T-helper 9 cell (primary cell): ENCODE results near the gene C19orf81.
"Not testable (repeated sequence)": the region's sequence is repeated elsewhere in the genome, so short reads cannot be mapped to it uniquely, and the experiment has no call there.

Experiments
- DNase-seq: peaks from one replicate; pipeline ENCODE4 v3.0.0-alpha.2; 2020
- total RNA-seq, 2 donors: gene quantifications; one replicate each; lab custom pipeline; 2026; lab: John Stamatoyannopoulos, UW

The C19orf81 gene
- total RNA-seq, result 0 reads per million in 2 donors

DNA sequence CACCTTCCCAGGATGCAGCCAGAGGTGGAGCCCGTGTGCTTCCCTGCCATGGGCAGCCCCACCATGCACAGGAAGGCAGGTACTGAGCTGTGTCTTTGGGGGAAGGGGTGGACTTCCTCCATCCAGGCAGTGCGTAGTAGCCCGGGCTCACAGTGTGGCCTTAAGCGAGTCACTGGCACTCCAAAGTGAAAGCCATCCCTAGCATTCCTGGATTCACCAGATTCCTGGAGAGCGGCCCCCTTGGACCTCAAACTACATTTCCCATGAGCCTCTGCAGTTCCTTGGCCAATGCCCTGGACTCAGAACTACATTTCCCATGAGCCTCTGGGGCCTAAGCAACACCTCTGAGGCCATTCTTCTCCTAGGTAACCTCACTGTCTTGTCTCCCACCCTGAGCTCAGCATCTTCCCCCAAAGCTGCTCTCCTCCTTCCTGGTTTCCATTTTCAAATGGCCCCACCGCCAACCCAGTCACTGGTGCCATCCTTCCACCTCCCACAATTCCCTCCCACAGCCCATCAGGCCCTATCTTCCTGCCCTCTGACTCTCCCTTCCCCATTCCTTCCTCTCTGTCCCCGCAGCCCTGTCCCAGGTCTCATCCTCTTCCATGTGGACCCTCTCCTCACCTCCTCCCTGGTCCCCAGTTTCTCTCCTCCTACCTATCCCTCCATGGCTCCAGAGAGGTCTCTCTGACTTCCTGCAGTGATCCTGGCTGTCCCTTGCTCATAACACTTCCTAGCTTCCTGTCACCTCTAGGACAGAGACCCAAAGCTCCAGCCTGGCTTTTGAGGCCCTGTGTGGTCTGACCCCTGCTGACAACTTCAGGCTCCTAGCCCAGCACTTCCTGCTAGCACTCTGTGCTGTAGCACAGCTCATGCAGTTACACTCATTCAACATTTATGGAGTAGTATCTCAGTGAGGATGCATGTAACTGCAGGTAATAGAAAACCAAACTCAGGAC, at the start of gene C19orf81:
TSS of gene C19orf81 (plus strand) at position 13 of the 959 bp plus-strand sequence. CDS start at position 13, 0 bp downstream.
- no peak for DNase-seq

DNA sequence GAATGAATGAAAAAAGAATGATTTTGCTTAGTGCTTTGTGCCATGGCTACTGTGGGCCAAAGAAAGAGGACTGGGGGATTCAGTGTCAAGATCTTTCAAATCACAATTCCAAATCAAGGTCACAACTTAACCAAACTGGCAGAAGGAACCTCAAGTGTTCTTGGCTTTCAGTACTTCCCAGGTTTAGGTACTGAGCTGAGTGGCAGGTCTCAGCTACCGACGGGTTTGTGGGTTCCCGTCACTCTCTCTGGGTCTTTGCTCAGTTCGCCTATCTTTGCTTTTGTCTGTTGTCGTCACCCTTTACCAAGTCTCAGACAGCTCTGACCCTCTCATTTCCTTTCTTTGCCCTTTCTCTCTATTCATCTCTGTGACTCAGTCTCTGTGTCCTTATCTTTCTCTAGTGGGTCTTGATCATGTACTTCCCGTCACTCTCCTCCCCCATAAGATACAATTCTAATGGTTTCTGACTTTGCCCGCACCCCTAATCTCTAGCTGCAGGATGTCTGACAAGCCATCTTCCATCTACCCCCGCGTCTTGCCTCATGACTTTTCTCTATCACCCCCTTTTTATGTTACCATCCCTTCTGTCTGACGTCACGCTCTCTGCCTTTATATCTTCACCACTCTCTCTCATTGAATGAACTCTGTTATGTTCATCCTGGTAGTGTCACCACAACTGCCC, 47.7 kb upstream of the C19orf81 start:
- DNase-seq, result no peak

DNA sequence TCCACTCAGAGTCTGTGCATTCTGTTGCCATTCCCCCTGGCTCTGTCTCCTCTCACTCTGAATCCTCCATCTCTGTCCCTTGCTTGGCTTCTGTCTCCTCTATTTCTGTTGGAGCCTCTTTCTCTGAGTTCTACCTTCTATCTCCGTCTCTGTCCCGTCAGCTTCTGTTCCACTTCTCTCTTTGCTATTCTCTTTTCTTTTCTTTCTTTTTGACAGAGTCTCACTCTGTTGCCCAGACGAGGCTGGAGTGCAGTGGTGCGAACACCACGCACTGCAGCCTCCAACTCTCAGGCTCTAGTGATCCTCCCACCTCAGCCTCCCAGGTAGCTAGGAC, 47.2 kb upstream of the C19orf81 start:
- no peak for DNase-seq

DNA sequence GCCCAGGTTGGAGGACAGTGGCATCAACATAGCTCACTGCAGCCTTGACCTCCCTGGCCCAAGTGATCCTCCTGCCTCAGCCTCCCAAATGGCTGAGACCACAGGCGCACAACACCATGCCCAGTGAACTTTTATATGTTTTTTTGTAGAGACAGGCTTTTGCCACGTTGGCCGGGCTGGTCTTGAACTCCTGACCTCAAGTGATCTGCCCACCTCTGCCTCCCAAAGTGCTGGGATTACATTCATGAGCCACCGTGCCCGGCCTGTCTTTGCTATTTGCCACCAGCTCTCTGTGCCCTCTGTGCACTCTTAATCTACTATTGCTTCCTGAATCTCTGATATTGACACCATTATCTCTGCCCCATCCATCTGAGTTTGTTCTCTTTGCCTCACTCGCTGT, 46.7 kb upstream of the C19orf81 start:
- no peak for DNase-seq

DNA sequence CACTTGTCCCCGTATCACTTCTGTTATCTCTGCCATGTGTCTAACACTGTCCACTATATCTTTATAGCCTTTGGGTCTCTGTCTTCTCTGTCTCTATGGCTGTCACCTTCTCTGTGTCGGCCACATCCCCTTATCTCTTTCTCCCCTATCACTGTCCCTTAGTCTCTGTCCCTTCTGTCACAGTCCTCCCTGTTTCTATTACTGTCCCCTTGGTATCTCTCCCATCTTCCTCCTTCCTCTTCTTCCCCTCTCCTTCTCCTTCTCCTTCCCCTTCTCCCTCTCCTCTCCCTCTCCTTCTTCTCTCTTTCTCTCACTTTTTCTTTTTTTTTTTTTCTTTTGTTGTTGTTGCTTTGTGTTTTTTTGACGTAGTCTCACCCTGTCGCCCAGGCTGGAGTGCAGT, 46.3 kb upstream of the C19orf81 start:
- DNase-seq, result no peak

DNA sequence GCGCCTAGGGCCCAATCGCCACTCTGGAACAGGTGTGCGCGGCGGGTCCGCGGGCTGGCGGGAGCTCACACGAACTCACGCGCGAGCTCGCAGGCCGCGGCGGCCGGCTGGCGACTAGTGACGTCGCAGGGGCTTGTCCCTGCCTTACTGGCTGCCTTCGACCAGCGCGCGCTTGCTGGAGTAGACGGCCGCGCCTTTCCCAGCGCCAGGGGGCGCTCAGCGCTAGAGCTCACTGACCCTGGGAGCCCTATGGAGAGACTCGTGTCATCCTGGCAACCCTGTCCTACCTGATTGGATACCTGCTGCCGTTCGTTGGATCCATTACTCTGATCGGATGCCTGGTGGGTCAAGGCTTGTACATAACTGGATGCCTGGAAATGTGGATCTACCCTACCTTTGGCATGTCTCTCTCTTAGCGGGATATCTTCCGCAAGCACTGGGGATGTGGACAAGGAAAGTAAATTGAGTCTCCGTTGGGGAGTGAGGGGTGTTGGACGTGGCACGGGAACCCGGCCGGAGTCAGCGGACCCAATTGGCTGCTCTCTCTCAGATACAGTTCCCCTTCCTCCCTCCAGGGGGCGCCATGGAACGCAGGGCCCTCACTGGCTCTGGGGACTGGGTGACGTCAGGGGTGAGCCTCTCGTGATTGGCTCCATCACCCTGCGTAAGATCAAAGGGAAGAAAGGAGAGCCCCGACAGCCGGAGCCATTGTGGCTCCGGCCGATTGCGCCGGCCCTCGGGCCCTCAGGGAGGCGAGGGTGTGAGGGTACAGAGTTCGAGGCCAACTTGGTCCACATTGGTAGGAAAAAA, 44.8 kb upstream of the C19orf81 start:
- DNase-seq, result not testable (repeated sequence)

DNA sequence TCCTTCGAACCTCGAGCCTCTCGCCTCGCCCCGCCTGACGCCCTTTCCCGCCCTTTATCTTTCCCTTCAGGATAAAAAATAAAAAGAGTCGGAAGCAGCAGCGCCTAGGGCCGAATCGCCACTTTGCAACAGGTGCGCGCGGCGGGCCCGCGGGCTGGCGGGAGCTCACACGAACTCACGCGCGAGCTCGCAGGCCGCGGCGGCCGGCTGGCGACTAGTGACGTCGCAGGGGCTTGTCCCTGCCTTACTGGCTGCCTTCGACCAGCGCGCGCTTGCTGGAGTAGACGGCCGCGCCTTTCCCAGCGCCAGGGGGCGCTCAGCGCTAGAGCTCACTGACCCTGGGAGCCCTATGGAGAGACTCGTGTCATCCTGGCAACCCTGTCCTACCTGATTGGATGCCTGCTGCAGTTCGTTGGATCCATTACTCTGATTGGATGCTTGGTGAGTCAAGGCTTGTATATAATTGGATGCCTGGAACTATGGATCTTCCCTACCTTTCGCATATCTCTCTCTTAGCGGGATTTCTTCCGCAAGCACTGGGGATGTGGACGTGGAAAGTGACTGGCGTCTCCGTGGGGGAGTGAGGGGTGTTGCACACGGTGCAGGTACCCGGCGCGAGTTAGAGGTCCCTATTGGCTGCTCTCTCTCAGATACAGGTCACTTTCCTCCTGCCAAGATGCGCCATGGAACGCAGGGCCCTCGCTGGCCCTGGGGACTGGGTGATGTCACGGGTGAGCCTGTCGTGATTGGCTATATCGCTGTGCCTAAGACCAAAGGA, 43.0 kb upstream of the C19orf81 start:
- not testable (repeated sequence) for DNase-seq

DNA sequence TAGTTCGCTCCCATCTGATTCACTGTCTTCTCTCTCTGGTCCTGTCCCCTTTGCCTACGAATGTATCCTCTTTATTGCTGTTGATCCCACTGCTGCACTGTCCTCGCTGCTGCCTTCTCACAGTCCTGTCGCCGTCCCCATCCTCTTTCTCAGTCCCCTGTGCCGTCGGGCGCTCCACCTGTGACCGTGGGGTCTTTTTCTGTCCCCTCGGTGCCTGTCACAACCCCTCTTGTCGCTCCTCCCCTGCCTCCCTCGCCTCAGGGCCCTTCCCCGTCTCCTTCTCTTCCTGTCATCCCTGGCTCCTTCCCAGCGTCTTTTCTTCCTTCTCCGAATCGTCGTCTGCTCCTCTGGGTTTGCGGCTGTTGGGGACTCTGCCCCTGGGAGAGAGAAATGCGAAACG, 41.9 kb upstream of the C19orf81 start:
- no peak for DNase-seq

DNA sequence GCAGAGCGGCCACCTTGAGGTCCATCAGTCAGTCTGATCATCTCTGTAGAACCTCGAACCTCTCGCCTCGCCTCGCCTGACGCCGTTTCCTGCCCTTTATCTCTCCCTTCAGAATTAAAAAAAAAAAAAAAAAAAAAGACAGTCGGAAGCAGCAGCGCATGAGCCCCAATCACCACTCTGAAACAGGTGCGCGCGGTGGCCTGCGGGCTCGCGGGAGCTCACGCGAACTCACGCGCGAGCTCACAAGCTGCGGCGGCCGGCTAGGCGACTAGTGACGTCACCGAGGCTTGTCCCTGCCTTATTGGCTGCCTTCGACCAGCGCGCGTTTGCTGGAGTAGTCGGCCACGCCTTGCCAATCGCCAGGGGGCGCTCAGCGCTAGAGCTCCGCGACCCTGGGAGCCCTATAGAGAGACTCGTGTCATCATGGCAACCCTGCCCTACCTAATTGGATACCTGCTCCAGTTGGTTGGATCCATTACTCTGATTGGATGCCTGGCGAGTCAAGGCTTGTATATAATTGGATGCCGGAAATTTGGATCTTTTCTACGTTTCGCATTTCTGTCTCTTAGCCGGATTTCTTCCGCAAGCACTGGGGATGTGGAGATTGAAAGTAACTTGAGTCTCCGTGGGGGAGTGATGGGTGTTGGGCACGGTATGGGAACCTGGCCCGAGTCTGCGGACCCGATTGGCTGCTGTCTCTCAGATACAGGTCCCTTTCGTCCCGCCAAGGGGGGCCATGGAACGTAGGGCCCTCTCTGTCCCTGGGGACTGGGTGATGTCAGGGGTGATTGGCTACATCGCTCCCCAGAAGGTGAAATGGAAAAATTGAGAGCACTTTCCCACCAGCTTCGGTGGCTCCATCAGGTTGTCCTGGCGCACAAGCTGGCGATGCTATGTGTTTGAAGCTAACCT, 41.1 kb upstream of the C19orf81 start:
- peak; percentile 22 for DNase-seq

DNA sequence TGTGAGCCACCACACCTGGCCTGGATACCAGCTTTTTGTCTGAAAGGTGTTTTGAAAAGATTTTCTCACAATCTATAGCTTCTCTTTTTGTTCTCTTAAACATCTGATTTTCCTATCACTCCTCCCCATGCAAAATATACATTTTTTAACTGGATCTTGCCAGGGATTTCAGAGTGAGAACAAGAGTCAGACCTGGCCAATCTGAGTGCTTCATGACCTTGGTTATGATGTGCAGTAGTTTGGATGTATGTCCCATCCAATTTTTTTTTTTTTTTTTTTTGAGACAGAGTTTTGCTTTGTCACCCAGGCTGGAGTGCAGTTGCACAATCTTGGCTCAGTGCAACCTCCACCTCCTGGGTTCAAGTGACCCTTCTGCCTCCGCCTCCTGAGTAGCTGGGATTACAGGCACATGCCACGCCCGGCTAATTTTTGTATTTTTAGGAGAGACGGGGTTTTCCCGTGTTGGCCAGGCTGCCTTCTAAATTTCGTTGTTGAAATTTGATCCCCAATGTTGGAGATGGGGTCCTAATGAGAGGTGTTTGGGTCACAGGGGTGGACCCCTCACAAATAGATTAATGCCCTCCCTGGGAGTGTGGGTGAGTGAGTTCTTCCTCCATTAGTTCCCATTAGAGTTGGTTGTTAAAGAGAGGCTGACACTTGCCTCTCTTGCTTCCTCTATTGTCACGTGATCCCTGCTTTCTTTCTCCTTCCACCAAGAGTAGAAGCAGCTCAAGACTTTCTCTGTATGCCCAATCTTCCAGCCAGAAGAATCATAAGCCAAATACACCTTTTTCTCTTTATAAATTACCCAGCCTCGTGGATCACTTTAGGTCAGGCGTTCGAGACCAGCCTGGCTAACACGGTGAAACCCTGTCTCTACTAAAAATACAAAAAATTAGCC, 36.5 kb upstream of the C19orf81 start:
- not testable (repeated sequence) for DNase-seq

DNA sequence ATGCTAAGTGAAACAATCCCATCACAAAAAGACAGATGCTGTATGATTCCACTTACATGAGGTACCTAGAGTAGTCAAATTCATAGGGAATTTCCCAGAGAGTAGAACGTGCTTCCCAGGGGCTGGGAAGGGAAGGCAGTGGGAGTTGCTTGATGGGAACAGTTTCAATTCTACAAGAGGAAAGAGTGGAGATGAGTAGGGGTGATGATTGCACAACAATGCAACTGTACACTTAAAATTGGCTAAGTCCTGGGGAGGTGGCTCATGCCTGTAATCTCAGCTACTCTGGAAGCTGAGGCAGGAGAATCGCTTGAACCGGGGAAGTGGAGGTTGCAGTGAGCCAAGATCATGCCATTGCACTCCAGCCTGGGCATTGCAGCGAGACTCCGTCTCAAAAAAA, 30.9 kb upstream of the C19orf81 start:
- not testable (repeated sequence) for DNase-seq

DNA sequence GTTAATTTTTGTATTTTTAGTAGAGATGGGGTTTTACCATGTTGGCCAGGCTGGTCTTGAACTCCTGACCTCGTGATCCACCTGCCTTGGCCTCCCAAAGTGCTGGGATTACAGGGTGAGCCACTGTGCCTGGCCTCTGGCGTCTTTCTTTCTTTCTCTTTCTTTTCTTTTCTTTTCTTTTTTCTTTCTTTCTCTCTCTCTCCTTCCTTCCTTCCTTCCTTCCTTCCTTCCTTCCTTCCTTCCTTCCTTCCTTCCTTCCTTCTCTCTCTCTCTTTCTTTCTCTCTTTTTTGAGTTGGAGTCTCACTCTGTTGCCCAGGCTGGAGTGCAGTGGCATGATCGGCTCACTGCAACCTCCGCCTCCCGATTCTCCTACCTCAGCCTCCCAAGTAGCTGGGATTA, 30.1 kb upstream of the C19orf81 start:
- DNase-seq, result not testable (repeated sequence)

DNA sequence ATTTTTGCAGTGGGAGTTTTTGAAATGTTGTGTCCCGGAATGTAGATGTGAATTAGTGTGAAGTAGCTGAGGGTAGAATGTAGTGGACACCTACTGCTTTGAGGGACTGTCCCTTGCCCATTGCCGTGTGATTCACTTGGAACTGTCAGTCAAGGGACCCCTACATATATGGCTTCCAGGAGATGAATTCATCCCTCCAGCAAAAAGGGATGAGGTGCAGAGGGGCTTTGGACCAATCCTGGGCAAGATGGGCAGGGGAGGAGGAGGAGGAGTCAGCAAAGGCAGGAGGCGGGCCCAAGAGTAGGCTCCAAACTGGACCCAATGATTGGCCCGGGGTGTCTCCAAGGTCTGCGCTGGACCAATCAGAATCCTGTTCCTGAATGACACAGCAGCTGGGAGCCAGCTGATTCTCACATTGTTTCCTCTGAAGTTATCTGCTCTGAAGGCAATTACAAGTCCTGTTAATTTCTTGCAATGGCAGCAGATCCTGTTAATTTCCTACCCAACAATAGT, 28.8 kb upstream of the C19orf81 start:
- DNase-seq, result not testable (repeated sequence)

DNA sequence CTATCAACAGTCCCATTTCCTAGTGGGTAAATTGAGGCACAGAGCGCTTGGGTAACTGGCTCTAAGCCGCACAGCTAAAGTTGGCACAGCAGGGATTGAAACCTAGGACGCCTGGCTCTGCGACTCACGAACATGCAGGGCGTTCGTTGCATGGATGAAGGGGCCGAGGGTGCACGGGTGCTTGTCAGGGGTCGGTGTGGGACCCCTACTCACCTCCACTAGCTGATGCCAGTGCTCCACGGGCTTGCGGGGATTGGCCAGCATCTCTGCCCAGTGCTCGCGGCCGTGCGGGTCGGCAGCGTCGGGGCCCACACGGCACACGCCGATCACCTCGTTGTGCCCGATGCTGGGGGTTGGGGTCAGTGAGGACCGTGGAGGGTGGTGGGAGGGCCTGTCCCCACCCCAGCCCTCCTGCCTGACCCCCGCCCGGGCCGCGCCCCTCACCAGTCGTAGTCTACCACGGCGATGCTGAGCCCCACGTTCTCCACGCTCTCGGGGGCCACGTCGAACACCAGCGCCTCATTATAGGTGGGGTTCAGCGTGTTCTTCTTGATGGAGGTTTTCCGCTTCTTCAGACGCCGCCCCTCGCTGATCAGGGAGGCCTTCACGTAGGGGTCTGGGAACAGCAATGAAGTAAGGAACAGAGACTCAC, 24.2 kb upstream of the C19orf81 start:
- DNase-seq, result no peak

DNA sequence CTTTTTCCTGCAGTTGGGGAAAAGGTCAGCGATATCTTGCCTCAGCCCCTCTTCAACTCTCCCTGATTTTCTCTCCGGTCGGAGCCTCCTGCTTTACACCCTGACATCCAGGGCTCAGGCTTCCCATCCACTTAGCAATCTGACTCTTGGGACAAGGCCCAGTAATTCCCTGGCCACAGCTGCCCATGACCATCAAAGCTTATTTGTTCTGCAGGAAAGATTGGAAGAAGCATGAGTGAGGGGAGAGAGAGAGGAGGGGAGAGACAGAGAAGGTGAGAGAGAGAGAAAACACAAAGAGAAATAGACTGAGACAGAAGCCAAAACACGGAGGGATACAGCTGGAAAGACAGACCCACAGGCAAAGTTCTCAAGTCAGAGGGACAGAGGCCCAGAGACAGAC, 23.2 kb upstream of the C19orf81 start:
- no peak for DNase-seq

DNA sequence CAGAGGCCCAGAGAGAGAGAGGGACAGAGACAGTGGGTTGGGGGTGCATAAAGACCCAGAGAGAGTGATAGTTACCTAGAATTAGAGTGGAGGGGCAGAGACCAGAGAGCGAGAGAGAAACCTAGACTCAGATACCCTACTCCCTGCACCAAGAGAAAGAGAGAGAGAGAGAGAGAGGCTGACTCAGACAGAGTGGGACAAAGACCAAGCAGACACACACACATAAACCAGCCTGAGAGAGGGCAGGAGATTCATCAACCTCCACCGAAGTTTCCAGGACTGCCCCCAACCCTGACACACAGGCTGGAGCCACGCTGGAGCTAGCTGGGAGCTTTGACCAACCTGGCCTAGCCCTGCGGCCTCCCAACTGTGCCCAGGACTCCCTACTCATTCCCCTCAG, 22.4 kb upstream of the C19orf81 start:
- no peak for DNase-seq

DNA sequence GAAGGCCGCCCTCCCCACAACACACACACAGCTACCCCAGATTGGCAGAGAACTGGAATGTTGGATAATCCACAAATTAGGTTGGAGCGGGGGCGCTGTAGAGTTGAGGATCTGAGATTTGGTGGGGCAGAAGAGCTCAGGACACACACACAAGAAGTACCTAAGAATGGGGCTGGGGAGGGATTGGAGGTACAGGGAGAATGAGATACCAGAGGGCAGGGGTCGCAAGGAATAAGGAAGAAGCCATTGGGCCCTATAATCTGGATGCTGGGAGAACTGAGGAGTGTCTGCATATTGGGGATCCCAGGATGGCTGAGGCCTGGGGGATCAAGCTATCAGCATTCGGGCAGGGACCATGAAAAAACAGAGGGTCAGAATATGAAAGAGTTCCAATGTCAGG, 21.1 kb upstream of the C19orf81 start:
- DNase-seq, result no peak

DNA sequence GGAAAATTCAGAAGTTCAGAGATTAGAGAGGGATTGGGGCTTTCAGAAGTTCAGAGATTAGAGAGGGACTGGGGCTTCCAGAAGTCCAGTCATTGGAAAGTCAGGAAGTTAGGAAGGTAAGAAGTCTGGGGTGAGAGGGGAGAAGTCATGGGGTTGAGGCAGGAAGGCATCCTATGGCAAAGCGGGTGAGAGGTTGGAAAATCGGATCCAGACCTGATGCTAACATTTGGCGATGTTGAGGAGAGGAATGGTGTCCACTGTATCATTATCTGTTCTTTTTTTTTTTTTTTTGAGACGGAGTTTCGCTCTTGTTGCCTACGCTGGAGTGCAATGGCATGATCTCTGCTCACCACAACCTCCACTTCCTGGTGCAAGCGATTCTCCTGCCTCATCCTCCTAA, 20.7 kb upstream of the C19orf81 start:
- DNase-seq, result no peak

DNA sequence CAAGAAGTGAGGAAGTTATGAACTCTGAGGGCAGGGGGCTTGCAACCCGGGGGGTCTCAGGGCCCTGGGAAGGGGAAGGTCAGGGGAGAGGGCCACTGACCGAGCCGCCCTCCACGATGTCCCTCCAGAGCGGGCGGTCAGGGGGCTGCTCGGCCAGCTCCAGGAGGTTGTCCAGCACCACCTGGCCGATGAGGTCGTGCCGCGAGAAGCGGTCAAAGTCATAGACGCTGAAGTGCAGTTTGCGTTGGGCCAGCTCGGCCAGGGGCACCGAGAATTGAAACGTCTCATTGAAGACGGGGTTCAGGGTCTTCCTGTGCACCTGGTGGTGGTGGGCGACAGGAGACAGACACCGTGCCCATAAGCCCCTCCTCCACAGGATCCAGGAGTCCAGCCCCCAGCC, 20.1 kb upstream of the C19orf81 start:
- DNase-seq, result no peak
